DOHH2 (cell line): ENCODE data around the gene ADGRB3.

Source experiments
- CTCF ChIP-seq: fragments of 200-600 bp; sonication (generic); IDR thresholded peaks from one replicate; pipeline ENCODE4 v1.5.1; 2014; ENCODE audit warnings: antibody characterized with exemption, mild to moderate bottlenecking, low read depth, low read length; ENCODE audit not compliant: poor library complexity, severe bottlenecking
- EZH2phosphoT487 ChIP-seq: fragments of 200-600 bp; sonication (generic); IDR thresholded peaks from 2 replicates; pipeline ENCODE4 v1.6.1; 2017; ENCODE audit warnings: borderline replicate concordance, mild to moderate bottlenecking, antibody characterized with exemption, low read length, moderate library complexity, mixed read lengths

GRCh38 chr6:68728159-68728979 is 93.3 kb downstream of the ADGRB3 start:
- TF ChIP-seq CTCF (no peak), EZH2phosphoT487 (no peak)
